Smooth muscle cell (in vitro differentiated cells): ENCODE results near the gene FAP. TPM values are rescaled to one million over a fixed set of nuclear protein-coding genes. Genes with fewer than 3 reads are reported as not detected.

Experiments used
- DNase-seq: peaks from one replicate; lab custom pipeline; 2025; ENCODE audit not compliant: unreplicated experiment; lab: John Stamatoyannopoulos, UW
- H2AFZ ChIP-seq: fragments of 200-600 bp; sonication (generic); 2 replicates; pipeline ENCODE4 v1.6.0; 2016; ENCODE audit warnings: antibody characterized with exemption, low read depth, mild to moderate bottlenecking
- H3F3A ChIP-seq: fragments of 200-600 bp; sonication (generic); 2 replicates; pipeline ENCODE4 v1.6.0; 2017; ENCODE audit warnings: antibody characterized with exemption, low read depth
- H3K27ac ChIP-seq: fragments of 200-600 bp; sonication (generic); 2 replicates; pipeline ENCODE4 v1.5.1; 2016; ENCODE audit warnings: low read depth, mild to moderate bottlenecking
- H3K27me3 ChIP-seq: fragments of 200-600 bp; sonication (generic); 2 replicates; pipeline ENCODE4 v1.6.1; 2016; ENCODE audit warnings: low read depth, mild to moderate bottlenecking
- H3K36me3 ChIP-seq: fragments of 200-600 bp; sonication (generic); 2 replicates; pipeline ENCODE4 v1.5.1; 2016; ENCODE audit warnings: low read depth
- H3K4me1 ChIP-seq: fragments of 200-600 bp; sonication (generic); 2 replicates; pipeline ENCODE4 v1.5.1; 2016; ENCODE audit warnings: low read depth
- H3K4me2 ChIP-seq: fragments of 200-600 bp; sonication (generic); 2 replicates; pipeline ENCODE4 v1.6.0; 2016; ENCODE audit warnings: mild to moderate bottlenecking
- H3K4me3 ChIP-seq: fragments of 200-600 bp; sonication (generic); 2 replicates; pipeline ENCODE4 v1.5.1; 2016; ENCODE audit warnings: mild to moderate bottlenecking
- H3K79me2 ChIP-seq: fragments of 200-600 bp; sonication (generic); 2 replicates; pipeline ENCODE4 v1.6.0; 2016; ENCODE audit warnings: low read depth, mild to moderate bottlenecking
- H3K9ac ChIP-seq: fragments of 200-600 bp; sonication (generic); 2 replicates; pipeline ENCODE4 v1.6.0; 2016; ENCODE audit warnings: low read depth
- H3K9me3 ChIP-seq: fragments of 200-600 bp; sonication (generic); replicated peaks from 2 replicates; pipeline ENCODE4 v1.5.1; 2016; ENCODE audit warnings: low read depth
- H4K20me1 ChIP-seq: fragments of 200-600 bp; sonication (generic); 2 replicates; pipeline ENCODE4 v1.6.0; 2016; ENCODE audit warnings: low read depth
- WGBS: methylation state at CpG from one replicate; pipeline ENCODE4 v1.1.7; 2016; ENCODE audit warnings: low lambda C conversion rate; 5-methylcytosine and 5-hydroxymethylcytosine counted together
- polyA plus RNA-seq: library from polyadenylated mRNA; unstranded; fragments of >200 nt; fragmentation: Nextera tagmentation; extraction: Ambion mirVana; gene quantifications from 2 replicates; pipeline ENCODE4 v1.2.1, GENCODE V29; 2016
- total RNA-seq: library from RNA; depleted of rRNA; stranded (reverse); fragments of >200 nt; gene quantifications from 2 replicates; pipeline ENCODE4 v1.2.3, GENCODE V29; 2014
- TF ChIP-seq, protein P1 (sequence below): fragments of 200-600 bp; sonication (generic); IDR thresholded peaks from 2 replicates; pipeline ENCODE4 v1.5.1; 2017; ENCODE audit warnings: borderline replicate concordance, mild to moderate bottlenecking, antibody characterized with exemption; ENCODE audit not compliant: insufficient read depth, poor library complexity, severe bottlenecking

Gene FAP
- total and polyA plus RNA-seq, 2 experiments from 2014 or later, result 29.6 to 47.0 TPM

DNA sequence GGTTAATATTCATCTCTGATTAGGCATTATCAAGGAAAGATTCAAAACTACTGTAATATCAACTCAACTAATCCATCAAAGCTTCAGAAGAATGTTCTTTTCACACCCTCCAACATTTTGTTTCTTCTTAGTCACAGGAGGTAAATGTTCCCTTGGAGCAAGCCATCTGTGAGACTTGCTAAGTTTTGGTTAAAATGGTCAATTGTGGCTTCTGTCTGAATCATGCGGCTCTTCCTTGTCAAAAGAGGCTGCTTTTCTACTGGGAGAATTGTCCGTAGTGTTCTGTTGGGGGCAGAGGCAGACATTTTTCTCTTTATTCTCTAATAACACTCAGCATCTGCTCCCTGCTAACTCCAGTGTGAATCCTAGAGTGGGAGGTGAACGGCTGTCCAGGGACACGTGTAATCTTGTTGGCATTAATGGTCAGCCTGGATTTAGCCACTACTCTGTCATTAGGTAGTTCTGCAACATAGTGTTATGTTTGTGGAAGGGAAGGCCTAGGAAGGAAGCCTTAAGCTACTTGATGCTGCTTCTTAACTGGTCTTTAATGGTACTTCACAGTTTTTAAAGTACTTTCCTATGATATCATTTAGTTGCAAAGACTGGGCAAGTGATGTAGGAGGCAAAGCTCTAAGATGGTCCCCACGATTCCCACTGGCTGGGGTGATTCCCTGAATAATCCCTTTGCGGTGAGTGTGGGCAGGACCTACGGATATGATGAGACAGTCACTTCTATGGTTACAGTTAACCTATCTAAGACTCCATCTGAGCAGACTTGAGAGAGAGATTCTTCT, 22.6 kb upstream of the FAP start:
- Histone ChIP-seq H2AFZ (no peak overlapping the region), H3K27me3 (no peaks in the 10 kb centered on the region), H3K36me3 (no peaks in the 10 kb centered on the region), H3K27ac (peak overlapping the region; percentile 85), H3F3A (peaks cover 10% of the 10 kb centered on the region), H3K4me1 (no peaks in the 10 kb centered on the region), H3K4me2 (peak overlapping the region; percentile 24), H3K79me2 (no peaks in the 10 kb centered on the region), H3K9ac (peak overlapping the region; percentile 10), H3K9me3 (no peaks in the 10 kb centered on the region), H4K20me1 (no peaks in the 10 kb centered on the region), H3K4me3 (no peak overlapping the region)
- TF ChIP-seq, protein P1, sequence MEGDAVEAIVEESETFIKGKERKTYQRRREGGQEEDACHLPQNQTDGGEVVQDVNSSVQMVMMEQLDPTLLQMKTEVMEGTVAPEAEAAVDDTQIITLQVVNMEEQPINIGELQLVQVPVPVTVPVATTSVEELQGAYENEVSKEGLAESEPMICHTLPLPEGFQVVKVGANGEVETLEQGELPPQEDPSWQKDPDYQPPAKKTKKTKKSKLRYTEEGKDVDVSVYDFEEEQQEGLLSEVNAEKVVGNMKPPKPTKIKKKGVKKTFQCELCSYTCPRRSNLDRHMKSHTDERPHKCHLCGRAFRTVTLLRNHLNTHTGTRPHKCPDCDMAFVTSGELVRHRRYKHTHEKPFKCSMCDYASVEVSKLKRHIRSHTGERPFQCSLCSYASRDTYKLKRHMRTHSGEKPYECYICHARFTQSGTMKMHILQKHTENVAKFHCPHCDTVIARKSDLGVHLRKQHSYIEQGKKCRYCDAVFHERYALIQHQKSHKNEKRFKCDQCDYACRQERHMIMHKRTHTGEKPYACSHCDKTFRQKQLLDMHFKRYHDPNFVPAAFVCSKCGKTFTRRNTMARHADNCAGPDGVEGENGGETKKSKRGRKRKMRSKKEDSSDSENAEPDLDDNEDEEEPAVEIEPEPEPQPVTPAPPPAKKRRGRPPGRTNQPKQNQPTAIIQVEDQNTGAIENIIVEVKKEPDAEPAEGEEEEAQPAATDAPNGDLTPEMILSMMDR, result no peak
- WGBS, result 14% methylated on average over 7 of the region's 7 CpGs
- DNase-seq, result no peak

DNA sequence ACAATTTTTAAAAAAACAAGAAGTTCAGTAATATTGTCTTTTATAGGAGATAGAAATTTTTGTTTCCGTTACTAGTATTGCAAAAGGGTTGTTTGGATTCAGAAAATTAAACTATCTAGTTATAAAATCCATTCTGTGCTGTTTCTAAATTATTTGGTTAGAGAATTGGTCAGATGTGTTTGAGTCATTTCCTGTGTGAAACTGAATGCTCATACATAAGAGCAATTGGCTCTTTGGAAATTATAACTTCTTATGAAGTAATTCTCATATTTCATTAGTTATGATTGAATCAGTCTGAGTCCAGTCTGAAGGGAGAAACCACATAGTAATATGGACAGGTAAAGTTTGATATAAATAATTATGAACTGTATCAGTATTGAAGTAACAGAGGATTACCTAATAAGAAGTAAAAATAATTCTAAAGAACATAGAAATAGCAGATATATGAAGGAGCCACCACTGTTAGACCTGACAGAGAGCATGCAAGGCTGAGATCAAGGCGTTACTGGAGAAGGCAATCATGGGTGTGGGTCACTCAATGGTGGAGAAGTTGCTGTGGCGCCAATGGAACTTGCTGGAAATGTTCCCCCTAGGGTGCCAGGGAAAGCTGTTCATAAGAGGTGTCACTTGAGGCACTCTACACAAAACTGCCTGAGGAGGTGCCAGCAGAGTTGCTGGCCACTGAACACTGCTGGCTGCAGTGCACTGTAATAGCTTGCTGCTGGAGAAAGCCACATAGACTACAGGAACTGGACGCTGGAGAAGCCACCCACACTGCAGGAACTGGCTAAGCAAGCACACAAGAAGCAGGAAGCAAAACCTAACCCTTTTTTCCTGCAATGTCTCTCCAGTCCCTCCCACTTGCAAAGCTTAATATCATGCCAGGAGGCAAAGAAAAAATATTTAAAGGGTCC, 18.0 kb upstream of the FAP start:
- Histone ChIP-seq H3K9ac (no peak overlapping the region), H3K4me3 (no peak overlapping the region)

DNA sequence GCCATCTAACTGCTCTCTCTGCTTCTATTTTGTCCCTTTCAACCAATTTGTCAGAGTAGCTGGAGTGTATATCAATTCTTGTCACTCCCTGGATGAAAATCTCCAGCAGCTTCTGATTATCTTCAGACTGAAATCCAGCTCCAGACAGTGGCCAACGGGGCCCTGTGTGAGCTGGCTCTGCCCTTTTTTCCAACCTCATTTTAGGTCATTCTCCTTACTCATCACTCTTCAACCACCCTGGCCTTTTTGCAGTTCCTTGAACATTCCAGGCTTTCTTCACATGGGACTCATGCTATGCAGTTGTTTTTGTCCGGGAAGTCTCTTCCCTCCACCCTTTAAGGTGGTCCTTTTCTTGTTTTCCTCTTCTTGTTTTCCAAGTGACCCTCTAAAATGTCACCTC, 15.4 kb upstream of the FAP start:
- H4K20me1 ChIP-seq, result no peaks in the 10 kb centered on the region
- no peaks in the 10 kb centered on the region for H3K27me3 ChIP-seq
- H3K9ac ChIP-seq, result peak overlapping the region; percentile 42
- peak overlapping the region; percentile 89 for H3K27ac ChIP-seq
- WGBS, result 21% methylated on average over 2 of the region's 2 CpGs
- DNase-seq, result no peak
- H3K9me3 ChIP-seq, result no peaks in the 10 kb centered on the region
- no peaks in the 10 kb centered on the region for H3K79me2 ChIP-seq
- TF ChIP-seq, protein P1, result no peak
- H3F3A ChIP-seq, result no peaks in the 10 kb centered on the region
- H3K4me3 ChIP-seq, result no peak overlapping the region
- H3K36me3 ChIP-seq, result no peaks in the 10 kb centered on the region
- H3K4me2 ChIP-seq, result peak overlapping the region; percentile 52
- no peak overlapping the region for H2AFZ ChIP-seq
- peaks cover 12% of the 10 kb centered on the region for H3K4me1 ChIP-seq

More for the DNA sequence above, 18.0 kb upstream of the FAP start:
- no peaks in the 10 kb centered on the region for H3K36me3 ChIP-seq
- no peak overlapping the region for H2AFZ ChIP-seq
- no peaks in the 10 kb centered on the region for H3K27me3 ChIP-seq
- WGBS, result 76% methylated on average over 4 of the region's 4 CpGs
- H3F3A ChIP-seq, result peaks cover 10% of the 10 kb centered on the region
- no peak for DNase-seq
- peak overlapping the region; percentile 57 for H3K27ac ChIP-seq
- TF ChIP-seq, protein P1, result no peak
- no peaks in the 10 kb centered on the region for H3K9me3 ChIP-seq
- H3K4me1 ChIP-seq, result peaks cover 11% of the 10 kb centered on the region
- H3K4me2 ChIP-seq, result peak overlapping the region; percentile 40
- H4K20me1 ChIP-seq, result no peaks in the 10 kb centered on the region
- H3K79me2 ChIP-seq, result no peaks in the 10 kb centered on the region
